Stimulated activated CD8-positive, alpha-beta memory T cell treated with anti-CD3 and anti-CD28 coated beads, Interleukin-4, amount 100 ng/mL, for 4 hours (primary cell): Measurements from ENCODE around the gene MAST4.

ENCODE experiments used
- DNase-seq, 2 donors: peaks; one replicate each; pipeline ENCODE4 v3.0.0-alpha.2; 2020; ENCODE audit warnings: low read depth in 2 of 2, low spot score in 1 of 2

The MAST4 gene

GRCh38 chr5:67061511-67061910 is 465.3 kb downstream of the MAST4 start:
- DNase-seq = no peak

GRCh38 chr5:67063055-67063454 is 466.9 kb downstream of the MAST4 start:
- DNase-seq = no peak

GRCh38 chr5:67063791-67064190 is 467.6 kb downstream of the MAST4 start:
- no peak for DNase-seq

GRCh38 chr5:67065237-67065636 is 469.0 kb downstream of the MAST4 start:
- DNase-seq = no peak

- DNase-seq = no peak
Observed at GRCh38 chr5:67065696-67066095, 469.5 kb downstream of the MAST4 start.

- DNase-seq = no peak
Observed at GRCh38 chr5:67066815-67067214, 470.6 kb downstream of the MAST4 start.

- no peak for DNase-seq
Observed at GRCh38 chr5:67073045-67073680, 477.0 kb downstream of the MAST4 start.

- DNase-seq = no peak
Observed at GRCh38 chr5:67077296-67077695, 481.1 kb downstream of the MAST4 start.

- no peak for DNase-seq
Observed at GRCh38 chr5:67081261-67081660, 485.1 kb downstream of the MAST4 start.

GRCh38 chr5:67082941-67083340 is 486.7 kb downstream of the MAST4 start:
- no peak for DNase-seq

- no peak for DNase-seq
Observed at GRCh38 chr5:67085616-67086015, 489.4 kb downstream of the MAST4 start.

GRCh38 chr5:67089200-67089725 is 493.1 kb downstream of the MAST4 start:
- DNase-seq = no peak

GRCh38 chr5:67090040-67090439 is 493.8 kb downstream of the MAST4 start:
- DNase-seq = no peak

- no peak for DNase-seq
Observed at GRCh38 chr5:67090593-67090992, 494.4 kb downstream of the MAST4 start.

GRCh38 chr5:67092535-67092934 is 496.3 kb downstream of the MAST4 start:
- DNase-seq = no peak

GRCh38 chr5:67093279-67093678 is 497.1 kb downstream of the MAST4 start:
- no peak for DNase-seq

- DNase-seq = no peak
Observed at GRCh38 chr5:67094476-67095300, 498.5 kb downstream of the MAST4 start.

GRCh38 chr5:67095346-67096171 is 499.4 kb downstream of the MAST4 start:
- DNase-seq = no peak

- DNase-seq = no peak
Observed at GRCh38 chr5:67098656-67099055, 502.5 kb downstream of the MAST4 start.

- DNase-seq = no peak
Observed at GRCh38 chr5:67100301-67100700, 504.1 kb downstream of the MAST4 start.

- no peak for DNase-seq
Observed at GRCh38 chr5:67102708-67103107, 506.5 kb downstream of the MAST4 start.

GRCh38 chr5:67104859-67105258 is 508.7 kb downstream of the MAST4 start:
- DNase-seq = no peak
